ENCODE measurements around the gene KLK3.

KLK3 gene

DNA sequence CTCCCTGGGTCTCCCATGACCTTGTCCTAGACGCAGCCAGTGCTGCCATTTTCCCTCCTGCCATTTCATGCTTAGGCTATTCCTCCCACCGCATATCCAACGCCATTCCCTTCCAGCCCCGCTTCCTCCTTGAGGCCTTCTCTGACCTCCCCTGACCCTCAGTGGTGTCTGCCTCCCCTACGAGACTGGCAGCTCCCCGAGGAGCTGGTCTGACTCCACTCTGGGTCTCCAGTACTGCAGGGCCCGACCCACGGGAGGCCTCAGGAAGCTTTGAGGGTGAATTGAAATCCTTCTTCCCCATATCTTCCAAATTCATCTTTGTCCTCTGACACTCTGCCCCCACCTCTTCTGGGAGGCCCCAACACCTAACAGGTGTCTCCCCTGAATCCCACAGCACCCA, 22.0 kb upstream of the KLK3 start:
- TF ChIP-seq, protein P1, sequence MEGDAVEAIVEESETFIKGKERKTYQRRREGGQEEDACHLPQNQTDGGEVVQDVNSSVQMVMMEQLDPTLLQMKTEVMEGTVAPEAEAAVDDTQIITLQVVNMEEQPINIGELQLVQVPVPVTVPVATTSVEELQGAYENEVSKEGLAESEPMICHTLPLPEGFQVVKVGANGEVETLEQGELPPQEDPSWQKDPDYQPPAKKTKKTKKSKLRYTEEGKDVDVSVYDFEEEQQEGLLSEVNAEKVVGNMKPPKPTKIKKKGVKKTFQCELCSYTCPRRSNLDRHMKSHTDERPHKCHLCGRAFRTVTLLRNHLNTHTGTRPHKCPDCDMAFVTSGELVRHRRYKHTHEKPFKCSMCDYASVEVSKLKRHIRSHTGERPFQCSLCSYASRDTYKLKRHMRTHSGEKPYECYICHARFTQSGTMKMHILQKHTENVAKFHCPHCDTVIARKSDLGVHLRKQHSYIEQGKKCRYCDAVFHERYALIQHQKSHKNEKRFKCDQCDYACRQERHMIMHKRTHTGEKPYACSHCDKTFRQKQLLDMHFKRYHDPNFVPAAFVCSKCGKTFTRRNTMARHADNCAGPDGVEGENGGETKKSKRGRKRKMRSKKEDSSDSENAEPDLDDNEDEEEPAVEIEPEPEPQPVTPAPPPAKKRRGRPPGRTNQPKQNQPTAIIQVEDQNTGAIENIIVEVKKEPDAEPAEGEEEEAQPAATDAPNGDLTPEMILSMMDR (IDR thresholded peaks at IDR 0.05; ENCODE audit: insufficient read depth, low read length, poor library complexity, severe bottlenecking): no peak
- no peak for TF ChIP-seq EZH2phosphoT487 (conservative IDR thresholded peaks at IDR 0.05; ENCODE audit: low read length)
- no peak overlapping the region for H3K9ac ChIP-seq (ENCODE audit: low read length)
- no peak overlapping the region for H3K27ac ChIP-seq (ENCODE audit: low read depth, low read length)
- no peaks in the 10 kb centered on the region for H3K79me2 ChIP-seq (ENCODE audit: insufficient read depth, low read length)
- H3K4me2 ChIP-seq (ENCODE audit: low read depth, low read length, poor library complexity, severe bottlenecking): no peak overlapping the region
- H3K9me2 ChIP-seq (replicated peaks; ENCODE audit: insufficient read depth, low read length): no peaks in the 10 kb centered on the region
- no peaks in the 10 kb centered on the region for H3K27me3 ChIP-seq (ENCODE audit: low read length)
- no peaks in the 10 kb centered on the region for H3F3A ChIP-seq (ENCODE audit: insufficient read depth)
- no peaks in the 10 kb centered on the region for H4K20me1 ChIP-seq (ENCODE audit: low read depth, low read length)
- no peaks in the 10 kb centered on the region for H3K9me3 ChIP-seq (ENCODE audit: insufficient read depth, low read length)
- H3K4me3 ChIP-seq (ENCODE audit: insufficient read depth, low read length, poor library complexity, severe bottlenecking): no peak overlapping the region
- no peak overlapping the region for H2AFZ ChIP-seq (ENCODE audit: low read depth, low read length, severe bottlenecking)
- H3K36me3 ChIP-seq (ENCODE audit: low read length): no peaks in the 10 kb centered on the region

- Histone ChIP-seq H3K79me2 (ENCODE audit: insufficient read depth, low read length) (no peaks in the 10 kb centered on the region), H3K4me3 (ENCODE audit: insufficient read depth, low read length, poor library complexity, severe bottlenecking) (no peak within 1 kb of the TSS), H3F3A (ENCODE audit: insufficient read depth) (no peaks in the 10 kb centered on the region), H3K9ac (ENCODE audit: low read length) (no peak within 1 kb of the TSS), H3K27me3 (ENCODE audit: low read length) (no peaks in the 10 kb centered on the region), H3K9me2 (replicated peaks; ENCODE audit: insufficient read depth, low read length) (no peaks in the 10 kb centered on the region), H4K20me1 (ENCODE audit: low read depth, low read length) (no peaks in the 10 kb centered on the region), H3K9me3 (ENCODE audit: insufficient read depth, low read length) (no peaks in the 10 kb centered on the region), H3K27ac (ENCODE audit: low read depth, low read length) (no peak within 1 kb of the TSS), H3K36me3 (ENCODE audit: low read length) (no peaks in the 10 kb centered on the region), H3K4me2 (ENCODE audit: low read depth, low read length, poor library complexity, severe bottlenecking) (no peak within 1 kb of the TSS), H2AFZ (ENCODE audit: low read depth, low read length, severe bottlenecking) (no peak within 1 kb of the TSS)
- TF ChIP-seq, protein P1 (IDR thresholded peaks at IDR 0.05; ENCODE audit: insufficient read depth, low read length, poor library complexity, severe bottlenecking): no peak
- TF ChIP-seq EZH2phosphoT487 (conservative IDR thresholded peaks at IDR 0.05; ENCODE audit: low read length): no peak
Measured at GRCh38 chr19:50833117-50833801, 21.5 kb upstream of the KLK3 start, which contains the start of gene KLK15. TSS of gene KLK15 (minus strand) at chr19:50833574. CDS start at chr19:50831492, 2,082 bp downstream.

- no peak for TF ChIP-seq EZH2phosphoT487 (conservative IDR thresholded peaks at IDR 0.05; ENCODE audit: low read length)
- TF ChIP-seq, protein P1 (IDR thresholded peaks at IDR 0.05; ENCODE audit: insufficient read depth, low read length, poor library complexity, severe bottlenecking): no peak
- no peaks in the 10 kb centered on the region for H3K9me3 ChIP-seq (ENCODE audit: insufficient read depth, low read length)
- H3K4me2 ChIP-seq (ENCODE audit: low read depth, low read length, poor library complexity, severe bottlenecking): no peak overlapping the region
- no peak overlapping the region for H3K4me3 ChIP-seq (ENCODE audit: insufficient read depth, low read length, poor library complexity, severe bottlenecking)
- no peaks in the 10 kb centered on the region for H4K20me1 ChIP-seq (ENCODE audit: low read depth, low read length)
- H3K79me2 ChIP-seq (ENCODE audit: insufficient read depth, low read length): no peaks in the 10 kb centered on the region
- no peak overlapping the region for H3K9ac ChIP-seq (ENCODE audit: low read length)
- H2AFZ ChIP-seq (ENCODE audit: low read depth, low read length, severe bottlenecking): no peak overlapping the region
- H3K36me3 ChIP-seq (ENCODE audit: low read length): no peaks in the 10 kb centered on the region
- H3K27ac ChIP-seq (ENCODE audit: low read depth, low read length): no peak overlapping the region
- no peaks in the 10 kb centered on the region for H3K9me2 ChIP-seq (replicated peaks; ENCODE audit: insufficient read depth, low read length)
- H3F3A ChIP-seq (ENCODE audit: insufficient read depth): no peaks in the 10 kb centered on the region
- H3K27me3 ChIP-seq (ENCODE audit: low read length): no peaks in the 10 kb centered on the region
Measured at GRCh38 chr19:50833802-50834167, 20.9 kb upstream of the KLK3 start.
